Hepatocyte (in vitro differentiated cells): ENCODE data around the gene AK1.

Source experiments
- CTCF ChIP-seq: fragments of 200-600 bp; sonication (generic); IDR thresholded peaks from 2 replicates; pipeline ENCODE4 v1.5.1; 2016; ENCODE audit warnings: antibody characterized with exemption, mild to moderate bottlenecking; ENCODE audit not compliant: poor library complexity
- EZH2phosphoT487 ChIP-seq: fragments of 200-600 bp; sonication (generic); IDR thresholded peaks from one replicate; pipeline ENCODE4 v1.6.1; 2018; ENCODE audit warnings: antibody characterized with exemption, mild to moderate bottlenecking, low read depth, moderate library complexity; ENCODE audit not compliant: unreplicated experiment, severe bottlenecking

- peak; percentile 97 for TF ChIP-seq CTCF
- TF ChIP-seq EZH2phosphoT487, result no peak
Measured at GRCh38 chr9:127921557-127922120, 44.2 kb upstream of the AK1 start.
